ENCODE measurements around the gene PLK2.

DNA sequence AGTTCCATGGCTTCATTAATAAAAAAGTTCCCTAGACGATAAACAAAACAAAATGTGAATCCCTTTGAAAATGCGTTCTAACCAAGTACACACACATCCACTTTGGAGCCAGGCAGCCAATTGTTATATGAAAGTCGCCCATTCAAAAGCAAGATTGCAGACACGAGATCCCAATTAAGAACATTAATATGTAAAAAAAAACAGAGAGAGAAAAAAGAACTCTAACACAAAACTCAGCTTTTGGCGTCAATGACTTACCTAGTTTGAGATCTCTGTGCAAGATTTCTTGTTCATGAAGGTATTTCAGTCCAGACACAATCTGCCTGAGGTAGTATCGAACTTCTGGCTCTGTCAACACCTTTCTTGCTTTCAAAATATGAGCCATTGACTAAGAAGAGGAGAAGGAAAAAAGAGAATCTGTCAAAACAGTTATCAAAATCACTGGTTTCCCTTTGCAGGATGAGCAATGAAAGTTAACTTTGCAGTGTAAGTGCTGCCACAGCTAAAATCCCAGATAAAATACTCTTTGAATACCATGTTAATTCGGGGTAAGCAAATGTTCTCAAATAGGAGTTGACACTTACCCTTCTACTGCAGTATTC lies 1.6 kb downstream of the PLK2 start:
- TF ChIP-seq ZNF658 (tag by site-specific recombination; IDR thresholded peaks at IDR 0.05) (no peak), KLF1 (tag by site-specific recombination; IDR thresholded peaks at IDR 0.05) (no peak), ZNF660 (tag by site-specific recombination; IDR thresholded peaks at IDR 0.05) (no peak), ZNF211 (tag by site-specific recombination; IDR thresholded peaks at IDR 0.05; ENCODE audit: low read depth) (no peak), ZNF146 (tag by site-specific recombination; IDR thresholded peaks at IDR 0.05) (no peak), ZNF112 (tag by site-specific recombination; IDR thresholded peaks at IDR 0.05) (no peak)
- TF ChIP-seq, protein P1, sequence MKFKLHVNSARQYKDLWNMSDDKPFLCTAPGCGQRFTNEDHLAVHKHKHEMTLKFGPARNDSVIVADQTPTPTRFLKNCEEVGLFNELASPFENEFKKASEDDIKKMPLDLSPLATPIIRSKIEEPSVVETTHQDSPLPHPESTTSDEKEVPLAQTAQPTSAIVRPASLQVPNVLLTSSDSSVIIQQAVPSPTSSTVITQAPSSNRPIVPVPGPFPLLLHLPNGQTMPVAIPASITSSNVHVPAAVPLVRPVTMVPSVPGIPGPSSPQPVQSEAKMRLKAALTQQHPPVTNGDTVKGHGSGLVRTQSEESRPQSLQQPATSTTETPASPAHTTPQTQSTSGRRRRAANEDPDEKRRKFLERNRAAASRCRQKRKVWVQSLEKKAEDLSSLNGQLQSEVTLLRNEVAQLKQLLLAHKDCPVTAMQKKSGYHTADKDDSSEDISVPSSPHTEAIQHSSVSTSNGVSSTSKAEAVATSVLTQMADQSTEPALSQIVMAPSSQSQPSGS (tag by site-specific recombination; IDR thresholded peaks at IDR 0.05; ENCODE audit: low read depth), result no peak
- TF ChIP-seq, protein P2, sequence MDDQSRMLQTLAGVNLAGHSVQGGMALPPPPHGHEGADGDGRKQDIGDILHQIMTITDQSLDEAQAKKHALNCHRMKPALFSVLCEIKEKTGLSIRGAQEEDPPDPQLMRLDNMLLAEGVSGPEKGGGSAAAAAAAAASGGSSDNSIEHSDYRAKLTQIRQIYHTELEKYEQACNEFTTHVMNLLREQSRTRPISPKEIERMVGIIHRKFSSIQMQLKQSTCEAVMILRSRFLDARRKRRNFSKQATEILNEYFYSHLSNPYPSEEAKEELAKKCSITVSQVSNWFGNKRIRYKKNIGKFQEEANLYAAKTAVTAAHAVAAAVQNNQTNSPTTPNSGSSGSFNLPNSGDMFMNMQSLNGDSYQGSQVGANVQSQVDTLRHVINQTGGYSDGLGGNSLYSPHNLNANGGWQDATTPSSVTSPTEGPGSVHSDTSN (CRISPR knock-in tag; IDR thresholded peaks at IDR 0.05), result no peak
- TF ChIP-seq, protein P3, sequence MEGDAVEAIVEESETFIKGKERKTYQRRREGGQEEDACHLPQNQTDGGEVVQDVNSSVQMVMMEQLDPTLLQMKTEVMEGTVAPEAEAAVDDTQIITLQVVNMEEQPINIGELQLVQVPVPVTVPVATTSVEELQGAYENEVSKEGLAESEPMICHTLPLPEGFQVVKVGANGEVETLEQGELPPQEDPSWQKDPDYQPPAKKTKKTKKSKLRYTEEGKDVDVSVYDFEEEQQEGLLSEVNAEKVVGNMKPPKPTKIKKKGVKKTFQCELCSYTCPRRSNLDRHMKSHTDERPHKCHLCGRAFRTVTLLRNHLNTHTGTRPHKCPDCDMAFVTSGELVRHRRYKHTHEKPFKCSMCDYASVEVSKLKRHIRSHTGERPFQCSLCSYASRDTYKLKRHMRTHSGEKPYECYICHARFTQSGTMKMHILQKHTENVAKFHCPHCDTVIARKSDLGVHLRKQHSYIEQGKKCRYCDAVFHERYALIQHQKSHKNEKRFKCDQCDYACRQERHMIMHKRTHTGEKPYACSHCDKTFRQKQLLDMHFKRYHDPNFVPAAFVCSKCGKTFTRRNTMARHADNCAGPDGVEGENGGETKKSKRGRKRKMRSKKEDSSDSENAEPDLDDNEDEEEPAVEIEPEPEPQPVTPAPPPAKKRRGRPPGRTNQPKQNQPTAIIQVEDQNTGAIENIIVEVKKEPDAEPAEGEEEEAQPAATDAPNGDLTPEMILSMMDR (tag by site-specific recombination; IDR thresholded peaks at IDR 0.05), result no peak

Data from HEK293 (cell line).